Peyer's patch (tissue), 4 donors: Measurements from ENCODE around the gene SDHB. TPM values are rescaled to one million over a fixed set of nuclear protein-coding genes. Genes with fewer than 3 reads are reported as not detected.

ENCODE experiments used
- DNase-seq, 3 donors: peaks; one replicate each; pipeline ENCODE4 v3.0.0-alpha.2; 2017 to 2019
- H3K27ac ChIP-seq, 4 donors: fragments of 200-600 bp; sonication (generic); one replicate each; pipeline ENCODE4 v1.5.1; 2016 to 2019
- H3K27me3 ChIP-seq, 2 donors: fragments of 200-600 bp; sonication (generic); one replicate each; pipeline ENCODE4 v1.5.1; 2019
- H3K36me3 ChIP-seq, 3 donors: fragments of 200-600 bp; sonication (generic); one replicate each; pipeline ENCODE4 v1.5.1; 2016 to 2019
- H3K4me1 ChIP-seq, 4 donors: fragments of 200-600 bp; sonication (generic); one replicate each; pipeline ENCODE4 v1.5.1; 2016 to 2019
- H3K4me3 ChIP-seq, 4 donors: fragments of 200-600 bp; sonication (generic); 1 replicate in 3 of 4; 2 replicates in 1 of 4; pipeline ENCODE4 v1.5.1; 2016 to 2019; ENCODE audit warnings: mild to moderate bottlenecking in 1 of 4
- H3K9me3 ChIP-seq, 4 donors: fragments of 200-600 bp; sonication (generic); one replicate each; pipeline ENCODE4 v1.5.1; 2016 to 2019; ENCODE audit warnings: mild to moderate bottlenecking in 1 of 4
- CTCF ChIP-seq, 6 experiments: fragments of 450-650 bp in 4 of 6; fragments of 200-600 bp in 2 of 6; sonication (generic) in 1 of 6; IDR thresholded peaks; one replicate each; pipeline ENCODE4 v1.5.1; 2017 to 2019; ENCODE audit warnings: antibody characterized with exemption in 6 of 6, mild to moderate bottlenecking in 3 of 6, moderate library complexity in 1 of 6
- POLR2A ChIP-seq, 2 donors: fragments of 450-650 bp; IDR thresholded peaks; one replicate each; pipeline ENCODE4 v1.5.1; 2017; ENCODE audit warnings: antibody characterized with exemption in 2 of 2, mild to moderate bottlenecking in 2 of 2, moderate library complexity in 2 of 2
- total RNA-seq, 4 donors: library from RNA; depleted of rRNA; stranded (reverse); fragments of >200 nt; gene quantifications; one replicate each; pipeline ENCODE4 v1.1.0, GENCODE V29; 2016

SDHB gene
- total RNA-seq, 4 donors from 2014 or later: 106 to 277 (median 175) TPM

- TF ChIP-seq POLR2A (IDR thresholded peaks at IDR 0.05): no peak
- TF ChIP-seq CTCF (IDR thresholded peaks at IDR 0.05): no peak
- DNase-seq: peak in 2 of 3 donors; percentile 2 to 24
- H3K9me3 ChIP-seq: no peaks in the 10 kb centered on the region
- no peaks in the 10 kb centered on the region for H3K4me1 ChIP-seq
- H3K4me3 ChIP-seq: no peak overlapping the region
- no peak overlapping the region for H3K27ac ChIP-seq
- peaks cover 0 to 100% (median 5%) of the 10 kb centered on the region in 3 donors for H3K36me3 ChIP-seq
- H3K27me3 ChIP-seq: no peaks in the 10 kb centered on the region
Measured at GRCh38 chr1:17023573-17023972, 30.3 kb downstream of the SDHB start.

- Histone ChIP-seq H3K4me1 (no peaks in the 10 kb centered on the region), H3K9me3 (no peaks in the 10 kb centered on the region), H3K27ac (no peak overlapping the region), H3K4me3 (no peak overlapping the region), H3K36me3 (peaks cover 0 to 100% (median 5%) of the 10 kb centered on the region in 3 donors), H3K27me3 (no peaks in the 10 kb centered on the region)
- no peak for TF ChIP-seq CTCF (IDR thresholded peaks at IDR 0.05)
- DNase-seq: peak in 1 of 3 donors; percentile 4
Measured at GRCh38 chr1:17023102-17023501, 30.7 kb downstream of the SDHB start.

GRCh38 chr1:17021896-17022295, 31.9 kb downstream of the SDHB start:
- no peak overlapping the region for H3K4me3 ChIP-seq
- peaks cover 0 to 91% (median 5%) of the 10 kb centered on the region in 3 donors for H3K36me3 ChIP-seq
- H3K27ac ChIP-seq: no peak overlapping the region
- H3K4me1 ChIP-seq: no peaks in the 10 kb centered on the region
- TF ChIP-seq POLR2A (IDR thresholded peaks at IDR 0.05) (no peak), CTCF (IDR thresholded peaks at IDR 0.05) (no peak)
- DNase-seq: peak in 2 of 3 donors; percentile 20 to 32
- H3K27me3 ChIP-seq: no peaks in the 10 kb centered on the region
- H3K9me3 ChIP-seq: no peaks in the 10 kb centered on the region

GRCh38 chr1:17020502-17020901, 33.3 kb downstream of the SDHB start:
- peaks cover 0 to 77% (median 5%) of the 10 kb centered on the region in 3 donors for H3K36me3 ChIP-seq
- H3K4me1 ChIP-seq: no peaks in the 10 kb centered on the region
- no peak overlapping the region for H3K27ac ChIP-seq

GRCh38 chr1:17018849-17019248, 35.0 kb downstream of the SDHB start:
- no peak for TF ChIP-seq POLR2A (IDR thresholded peaks at IDR 0.05)
- no peak for TF ChIP-seq CTCF (IDR thresholded peaks at IDR 0.05)
- Histone ChIP-seq H3K27ac (no peak overlapping the region), H3K27me3 (no peaks in the 10 kb centered on the region), H3K9me3 (no peaks in the 10 kb centered on the region), H3K4me3 (no peak overlapping the region), H3K4me1 (no peaks in the 10 kb centered on the region), H3K36me3 (peaks cover 0 to 60% (median 5%) of the 10 kb centered on the region in 3 donors)
- DNase-seq: peak in 1 of 3 donors; percentile 23

More at GRCh38 chr1:17020502-17020901, 33.3 kb downstream of the SDHB start:
- Histone ChIP-seq H3K27me3 (no peaks in the 10 kb centered on the region), H3K4me3 (no peak overlapping the region), H3K9me3 (no peaks in the 10 kb centered on the region)
- peak in 1 of 3 donors; percentile 15 for DNase-seq
- no peak for TF ChIP-seq CTCF (IDR thresholded peaks at IDR 0.05)
- no peak for TF ChIP-seq POLR2A (IDR thresholded peaks at IDR 0.05)

- Histone ChIP-seq H3K4me1 (no peaks in the 10 kb centered on the region), H3K4me3 (no peak overlapping the region), H3K27ac (no peak overlapping the region), H3K36me3 (peaks cover 0 to 46% (median 3%) of the 10 kb centered on the region in 3 donors), H3K27me3 (no peaks in the 10 kb centered on the region), H3K9me3 (no peaks in the 10 kb centered on the region)
- peak in 1 of 3 donors; percentile 10 for DNase-seq
- no peak for TF ChIP-seq POLR2A (IDR thresholded peaks at IDR 0.05)
- TF ChIP-seq CTCF (IDR thresholded peaks at IDR 0.05): no peak
Measured at GRCh38 chr1:17017435-17017834, 36.4 kb downstream of the SDHB start.
